ENCODE results near the gene UPF3A.

GRCh38 chr13:114319441-114319913 is 38.1 kb downstream of the UPF3A start:
- no peak for TF ChIP-seq CTCF (IDR thresholded peaks at IDR 0.05 in 2 of 3, conservative IDR thresholded peaks at IDR 0.05 in 1 of 3; ENCODE audit: control insufficient read depth in 2 of 3, extremely low read depth in 1 of 3, insufficient read depth in 1 of 3, low read depth in 3 of 3, low read length in 3 of 3)
- TF ChIP-seq PBX3 (IDR thresholded peaks at IDR 0.05; ENCODE audit: insufficient replicate concordance, low read depth, low read length), result no peak
- TF ChIP-seq ATF2 (IDR thresholded peaks at IDR 0.05; ENCODE audit: low read length), result no peak
- TF ChIP-seq ESRRA (IDR thresholded peaks at IDR 0.05; ENCODE audit: low read length), result no peak
- TF ChIP-seq CREB1 (IDR thresholded peaks at IDR 0.05; ENCODE audit: low read depth), result no peak
- no peak for TF ChIP-seq RAD21 (IDR thresholded peaks at IDR 0.05; ENCODE audit: insufficient read depth, low read depth, low read length)
- no peak for TF ChIP-seq POLR2AphosphoS5 (IDR thresholded peaks at IDR 0.05; ENCODE audit: low read length)
- no peak for TF ChIP-seq KDM1A (IDR thresholded peaks at IDR 0.05; ENCODE audit: borderline replicate concordance)
- TF ChIP-seq SIN3A (IDR thresholded peaks at IDR 0.05; ENCODE audit: low read depth, low read length), result no peak
- no peak for TF ChIP-seq MTA3 (IDR thresholded peaks at IDR 0.05; ENCODE audit: borderline replicate concordance, low read length)
- no peak for TF ChIP-seq RFX5 (IDR thresholded peaks at IDR 0.05; ENCODE audit: low read depth, low read length)
- TF ChIP-seq EP300 (IDR thresholded peaks at IDR 0.05; ENCODE audit: borderline replicate concordance in 1 of 2, control insufficient read depth in 1 of 2, low read depth in 2 of 2, low read length in 2 of 2), result no peak

All from GM12878 (cell line).